ENCODE results near the gene CCNJL.

The CCNJL gene

GRCh38 chr5:160221082-160221481 lies 91.3 kb downstream of the CCNJL start:
- no peak overlapping the region for H3K4me3 ChIP-seq (ENCODE audit: low read depth, low read length)
- TF ChIP-seq CTCF (IDR thresholded peaks at IDR 0.05; ENCODE audit: control insufficient read depth, extremely low read depth, insufficient read depth) = no peak
- DNase-seq (ENCODE audit: low read depth) = no peak

- no peak overlapping the region for H3K4me3 ChIP-seq (ENCODE audit: low read depth, low read length)
- no peak for DNase-seq (ENCODE audit: low read depth)
- no peak for TF ChIP-seq CTCF (IDR thresholded peaks at IDR 0.05; ENCODE audit: control insufficient read depth, extremely low read depth, insufficient read depth)
These were observed 93.0 kb downstream of the CCNJL start for GRCh38 chr5:160219356-160219755.

- H3K4me3 ChIP-seq (ENCODE audit: low read depth, low read length) = no peak overlapping the region
- DNase-seq (ENCODE audit: low read depth) = no peak
- TF ChIP-seq CTCF (IDR thresholded peaks at IDR 0.05; ENCODE audit: control insufficient read depth, extremely low read depth, insufficient read depth) = no peak
These were observed 98.8 kb downstream of the CCNJL start for GRCh38 chr5:160213537-160213936.

- no peak for DNase-seq (ENCODE audit: low read depth)
- H3K4me3 ChIP-seq (ENCODE audit: low read depth, low read length) = no peak overlapping the region
- no peak for TF ChIP-seq CTCF (IDR thresholded peaks at IDR 0.05; ENCODE audit: control insufficient read depth, extremely low read depth, insufficient read depth)
These were observed 101.0 kb downstream of the CCNJL start for GRCh38 chr5:160211352-160211751.

- H3K4me3 ChIP-seq (ENCODE audit: low read depth, low read length) = no peak overlapping the region
- DNase-seq (ENCODE audit: low read depth) = no peak
- TF ChIP-seq CTCF (IDR thresholded peaks at IDR 0.05; ENCODE audit: control insufficient read depth, extremely low read depth, insufficient read depth) = no peak
These were observed 101.8 kb downstream of the CCNJL start for GRCh38 chr5:160210606-160211005.

- DNase-seq (ENCODE audit: low read depth) = peak; percentile 50
- TF ChIP-seq CTCF (IDR thresholded peaks at IDR 0.05; ENCODE audit: control insufficient read depth, extremely low read depth, insufficient read depth) = no peak
- no peak overlapping the region for H3K4me3 ChIP-seq (ENCODE audit: low read depth, low read length)
These were observed 102.4 kb downstream of the CCNJL start for GRCh38 chr5:160209917-160210316.

GRCh38 chr5:160207061-160207460 lies 105.3 kb downstream of the CCNJL start:
- no peak for TF ChIP-seq CTCF (IDR thresholded peaks at IDR 0.05; ENCODE audit: control insufficient read depth, extremely low read depth, insufficient read depth)
- H3K4me3 ChIP-seq (ENCODE audit: low read depth, low read length) = no peak overlapping the region

More at GRCh38 chr5:160207061-160207460, 105.3 kb downstream of the CCNJL start:
- DNase-seq (ENCODE audit: low read depth) = no peak
